BLaER1 (cell line): Measurements from ENCODE around the gene PARD6B.
A peak's percentile ranks its signal among the peaks of the same experiment; 100 is the strongest.
"Not testable (repeated sequence)": the region's sequence is repeated elsewhere in the genome, so short reads cannot be mapped to it uniquely, and the experiment has no call there.

Experiments
- H3K27ac ChIP-seq: shearing (Covaris generic); formaldehyde crosslinking; 2 replicates; pipeline ENCODE4 v1.8.1; 2022
- H3K27me3 ChIP-seq: shearing (Covaris generic); formaldehyde crosslinking; 2 replicates; pipeline ENCODE4 v1.8.1; 2022
- H3K36me3 ChIP-seq: shearing (Covaris generic); formaldehyde crosslinking; 2 replicates; pipeline ENCODE4 v1.8.1; 2022
- H3K4me1 ChIP-seq: shearing (Covaris generic); formaldehyde crosslinking; 2 replicates; pipeline ENCODE4 v1.8.1; 2022
- H3K4me2 ChIP-seq: shearing (Covaris generic); formaldehyde crosslinking; 2 replicates; pipeline ENCODE4 v1.8.1; 2022
- H3K4me3 ChIP-seq: shearing (Covaris generic); formaldehyde crosslinking; 2 replicates; pipeline ENCODE4 v1.8.1; 2022
- H3K9ac ChIP-seq: shearing (Covaris generic); formaldehyde crosslinking; 2 replicates; pipeline ENCODE4 v1.8.1; 2022
- H3K9me3 ChIP-seq: shearing (Covaris generic); formaldehyde crosslinking; 2 replicates; pipeline ENCODE4 v1.8.1; 2022
- H4K20me1 ChIP-seq: shearing (Covaris generic); formaldehyde crosslinking; 2 replicates; pipeline ENCODE4 v1.8.1; 2022
- Cebpa-rat ChIP-seq: shearing (Covaris generic); IDR thresholded peaks from 2 replicates; pipeline ENCODE4 v1.8.1; 2022

The PARD6B gene

DNA sequence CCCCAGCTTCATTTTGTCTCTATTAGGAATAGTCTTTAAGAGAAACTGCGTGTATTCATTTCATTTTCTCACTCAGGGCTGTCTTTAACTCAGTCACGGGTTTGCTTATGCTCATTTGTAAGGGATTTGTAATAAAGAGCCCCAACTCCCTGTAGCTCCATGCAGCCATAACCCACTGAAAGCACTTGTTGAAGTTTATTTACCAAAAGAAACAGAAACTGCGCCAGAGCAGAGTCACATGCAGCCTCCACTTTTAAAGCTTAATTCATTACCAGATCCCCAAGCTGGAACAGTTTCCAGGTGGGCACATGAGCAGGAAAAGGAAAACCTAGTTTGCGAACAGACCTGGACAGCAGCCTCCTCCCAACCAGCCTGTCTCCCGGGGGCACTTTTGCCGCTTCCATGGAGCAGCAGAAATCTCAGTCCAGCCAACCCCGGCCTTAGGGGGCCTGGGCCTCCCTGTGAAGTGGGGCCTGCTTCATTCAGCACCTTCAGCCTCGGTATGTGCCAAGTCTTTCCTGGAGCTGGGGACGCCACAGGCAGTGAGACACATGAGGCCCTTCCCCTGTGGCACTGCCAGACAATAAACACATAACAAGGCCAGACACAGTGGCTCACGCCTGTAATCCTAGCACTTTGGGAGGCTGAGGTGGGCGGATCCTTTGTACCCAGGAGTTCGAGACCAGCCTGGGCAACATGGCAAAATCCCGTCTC, 68.0 kb downstream of the PARD6B start:
- peak overlapping the region; percentile 74 for H3K4me2 ChIP-seq
- peak overlapping the region; percentile 72 for H3K27ac ChIP-seq
- H4K20me1 ChIP-seq: peaks cover 21% of the 10 kb centered on the region; the same call in 1 of the 2 replicates
- peaks cover 39% of the 10 kb centered on the region for H3K36me3 ChIP-seq
- no peak for TF ChIP-seq Cebpa-rat
- no peaks in the 10 kb centered on the region for H3K9me3 ChIP-seq
- H3K4me1 ChIP-seq: peaks cover 78% of the 10 kb centered on the region
- no peak overlapping the region for H3K4me3 ChIP-seq
- no peaks in the 10 kb centered on the region for H3K27me3 ChIP-seq
- peak overlapping the region; percentile 54 for H3K9ac ChIP-seq

DNA sequence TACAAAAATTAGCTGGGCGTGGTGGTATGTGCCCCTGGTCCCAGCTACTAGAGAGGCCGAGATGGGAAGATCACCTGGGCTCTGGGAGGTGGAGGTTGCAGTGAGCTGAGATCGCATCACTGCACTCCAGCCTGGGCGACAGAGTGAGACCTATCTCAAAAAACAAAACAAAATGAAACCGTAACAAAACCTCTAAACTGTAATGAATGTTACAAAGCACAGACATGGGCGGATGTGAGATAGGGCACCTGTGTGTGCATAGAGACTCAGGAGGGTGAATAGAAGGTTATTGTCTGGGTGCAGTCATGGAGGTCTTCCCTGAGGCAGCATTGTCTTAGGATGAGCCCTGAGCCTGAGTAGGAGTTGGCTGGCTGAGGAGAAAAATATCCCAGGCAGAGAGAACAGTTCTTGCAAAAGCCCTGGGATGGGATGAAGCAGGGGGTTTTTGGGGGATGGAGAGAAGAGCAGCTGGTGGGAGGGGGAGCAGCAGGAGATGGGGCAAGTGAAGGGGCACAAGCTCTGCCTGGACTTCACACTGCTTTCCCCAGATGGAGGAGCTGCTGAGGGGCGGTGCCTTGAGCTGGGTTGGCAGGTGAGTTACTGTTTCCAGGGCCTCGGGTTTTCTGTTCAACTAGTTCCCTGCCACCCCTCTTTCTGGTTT, 68.6 kb downstream of the PARD6B start:
- H3K9ac ChIP-seq: peak overlapping the region; percentile 54

DNA sequence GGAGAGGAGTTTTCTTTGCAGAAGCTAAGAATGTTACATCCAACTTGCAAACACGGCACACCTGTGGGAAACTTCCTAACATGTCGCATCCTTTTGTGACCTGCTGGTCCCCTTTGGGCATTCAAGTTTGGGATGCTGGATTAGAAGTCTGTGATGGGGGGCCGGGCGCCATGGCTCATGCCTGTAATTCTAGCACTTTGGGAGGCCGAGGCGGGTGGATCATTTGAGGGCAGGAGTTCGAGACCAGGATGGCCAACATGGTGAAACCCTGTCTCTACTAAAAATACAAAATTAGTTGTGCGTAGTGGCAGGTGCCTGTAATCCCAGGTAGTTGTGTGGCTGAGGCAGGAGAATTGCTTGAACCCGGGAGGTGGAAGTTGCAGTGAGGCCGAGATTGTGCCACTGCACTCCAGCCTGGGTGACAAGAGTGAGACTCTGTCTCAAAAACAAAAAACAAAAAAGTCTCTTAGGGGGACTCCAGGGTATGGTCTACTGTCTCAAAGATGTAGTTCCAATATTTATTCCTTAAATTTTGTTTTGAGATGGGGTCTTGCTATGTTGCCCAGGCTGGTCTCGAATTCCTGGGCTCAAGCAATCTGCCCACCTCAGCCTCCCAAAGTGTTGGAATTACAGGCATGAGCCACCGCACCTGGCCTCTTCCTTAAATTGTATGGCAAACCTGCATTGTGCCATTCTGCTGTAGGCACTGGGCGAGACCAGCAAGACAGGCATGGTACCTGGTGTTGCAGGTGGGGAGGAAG, 69.8 kb downstream of the PARD6B start:
- not testable (repeated sequence) for H3K27me3 ChIP-seq, H3K27ac ChIP-seq, H3K9me3 ChIP-seq, H3K9ac ChIP-seq, H3K4me3 ChIP-seq
- Histone ChIP-seq H3K4me2 (peak overlapping the region; percentile 9; the same call in 1 of the 2 replicates), H3K36me3 (peaks cover 39% of the 10 kb centered on the region), H4K20me1 (peaks cover 21% of the 10 kb centered on the region; the same call in 1 of the 2 replicates), H3K4me1 (peaks cover 94% of the 10 kb centered on the region)

More for the DNA sequence above, 68.6 kb downstream of the PARD6B start:
- TF ChIP-seq Cebpa-rat: no peak
- no peaks in the 10 kb centered on the region for H3K27me3 ChIP-seq
- H3K27ac ChIP-seq: peak overlapping the region; percentile 72
- peaks cover 21% of the 10 kb centered on the region; the same call in 1 of the 2 replicates for H4K20me1 ChIP-seq
- no peak overlapping the region for H3K4me3 ChIP-seq
- H3K36me3 ChIP-seq: peaks cover 39% of the 10 kb centered on the region
- H3K4me1 ChIP-seq: peaks cover 82% of the 10 kb centered on the region
- peak overlapping the region; percentile 74 for H3K4me2 ChIP-seq
- H3K9me3 ChIP-seq: no peaks in the 10 kb centered on the region

DNA sequence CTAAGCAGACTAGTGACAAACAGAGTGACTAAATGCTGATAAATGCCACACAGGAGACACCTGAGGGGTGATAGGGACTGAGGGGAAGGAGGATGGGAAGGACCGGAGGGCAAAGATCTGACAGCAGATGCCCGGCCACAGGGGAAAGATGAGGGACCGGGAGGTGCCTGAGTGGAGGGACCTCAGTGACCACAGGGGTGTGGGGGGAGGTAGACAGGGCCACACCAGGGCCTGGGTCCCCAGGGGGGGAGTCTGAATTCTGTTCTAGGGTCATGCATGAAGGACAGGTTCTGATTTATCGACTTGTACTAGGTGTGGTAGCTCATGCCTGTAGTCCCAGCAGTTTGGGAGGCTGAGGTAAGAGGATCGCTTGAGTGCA, 70.4 kb downstream of the PARD6B start:
- Histone ChIP-seq H3K4me2 (peak overlapping the region; percentile 9; the same call in 1 of the 2 replicates), H3K27me3 (no peaks in the 10 kb centered on the region), H3K4me1 (peaks cover 96% of the 10 kb centered on the region)

DNA sequence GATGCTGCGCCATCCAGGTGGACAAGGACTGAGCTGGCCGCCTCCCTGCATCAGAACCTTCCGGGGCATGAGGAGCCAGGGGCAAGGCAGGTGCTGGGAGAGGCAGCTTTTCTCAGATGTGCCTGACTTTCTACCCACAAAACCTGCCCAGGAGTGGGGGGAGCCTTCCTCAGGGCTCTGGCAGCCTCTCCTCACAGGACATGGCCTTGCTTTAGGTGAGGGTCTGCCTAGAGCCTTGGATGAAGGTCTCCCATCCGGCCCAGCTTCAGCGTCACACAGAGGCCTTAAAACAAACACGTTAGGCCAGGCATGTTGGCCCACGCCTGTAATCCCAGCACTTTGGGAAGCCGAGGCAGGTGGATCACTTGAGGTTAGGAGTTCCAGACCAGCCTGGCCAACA, 70.9 kb downstream of the PARD6B start:
- peak overlapping the region; percentile 9; the same call in 1 of the 2 replicates for H3K4me2 ChIP-seq
- H3K9me3 ChIP-seq: peaks cover 5% of the 10 kb centered on the region
- no peak overlapping the region for H3K4me3 ChIP-seq
- H3K9ac ChIP-seq: no peak overlapping the region
- peaks cover 45% of the 10 kb centered on the region for H3K36me3 ChIP-seq
- peak overlapping the region; percentile 44; the same call in 1 of the 2 replicates for H3K27ac ChIP-seq
- no peak for TF ChIP-seq Cebpa-rat
- H4K20me1 ChIP-seq: peaks cover 21% of the 10 kb centered on the region; the same call in 1 of the 2 replicates
- no peaks in the 10 kb centered on the region for H3K27me3 ChIP-seq
- peaks cover 96% of the 10 kb centered on the region for H3K4me1 ChIP-seq

More for the DNA sequence above, 70.4 kb downstream of the PARD6B start:
- no peak overlapping the region for H3K9ac ChIP-seq
- no peak for TF ChIP-seq Cebpa-rat
- H3K4me3 ChIP-seq: no peak overlapping the region
- no peak overlapping the region; the same call in 1 of the 2 replicates for H3K27ac ChIP-seq
- peaks cover 40% of the 10 kb centered on the region for H3K36me3 ChIP-seq
- H3K9me3 ChIP-seq: no peaks in the 10 kb centered on the region
- peaks cover 21% of the 10 kb centered on the region; the same call in 1 of the 2 replicates for H4K20me1 ChIP-seq

DNA sequence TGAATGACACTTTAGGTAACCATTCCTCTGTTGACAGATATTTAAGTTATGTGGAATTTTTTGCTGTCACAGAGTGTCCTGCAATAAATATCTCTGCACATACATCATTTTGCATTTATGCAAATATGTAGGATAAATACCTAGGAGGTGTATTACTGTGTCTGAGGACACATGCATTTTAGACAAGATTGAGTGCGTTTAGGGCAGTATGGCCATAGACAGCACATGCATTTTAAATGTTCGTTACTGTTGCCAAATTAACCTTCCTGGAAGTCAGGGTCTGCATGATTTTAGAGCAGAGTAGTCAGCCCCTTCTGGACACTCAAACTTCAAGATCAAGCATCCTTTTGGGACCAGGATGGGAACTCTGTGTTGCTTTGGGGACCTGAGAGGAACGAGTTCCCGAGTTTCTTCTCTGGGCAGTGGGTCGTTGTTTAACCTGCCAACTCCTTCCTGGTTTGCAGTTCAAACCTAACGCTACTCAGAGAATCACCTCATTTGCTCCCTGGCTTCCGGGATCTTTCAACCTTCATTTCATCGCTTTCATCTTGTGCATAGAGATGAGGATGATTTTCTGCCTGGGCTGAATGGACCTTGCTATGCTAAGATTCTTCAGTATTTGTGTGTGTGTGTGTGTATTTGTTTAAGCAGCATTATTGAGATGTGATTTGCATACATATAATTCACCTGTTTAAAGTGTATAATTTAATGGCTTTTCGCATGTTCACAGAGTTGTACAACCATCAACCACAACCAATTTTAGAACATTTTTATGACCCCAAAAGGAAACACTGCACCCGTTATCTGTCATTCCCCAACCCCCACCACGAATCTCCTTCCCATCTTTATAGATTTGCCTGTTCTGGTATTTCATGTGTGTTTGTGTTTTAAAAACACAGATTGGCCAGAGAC, 73.3 kb downstream of the PARD6B start:
- Histone ChIP-seq H3K4me3 (peak overlapping the region; percentile 35; the same call in 1 of the 2 replicates), H3K4me2 (peak overlapping the region; percentile 87), H3K36me3 (peaks cover 54% of the 10 kb centered on the region), H3K27me3 (no peaks in the 10 kb centered on the region), H3K4me1 (peaks cover 79% of the 10 kb centered on the region), H4K20me1 (0 out of 2 replicates have a peak, but pooled peaks cover 10% of the 10 kb centered on the region), H3K9me3 (peaks cover 29% of the 10 kb centered on the region), H3K9ac (peak overlapping the region; percentile 70), H3K27ac (peak overlapping the region; percentile 66)
- TF ChIP-seq Cebpa-rat: no peak

DNA sequence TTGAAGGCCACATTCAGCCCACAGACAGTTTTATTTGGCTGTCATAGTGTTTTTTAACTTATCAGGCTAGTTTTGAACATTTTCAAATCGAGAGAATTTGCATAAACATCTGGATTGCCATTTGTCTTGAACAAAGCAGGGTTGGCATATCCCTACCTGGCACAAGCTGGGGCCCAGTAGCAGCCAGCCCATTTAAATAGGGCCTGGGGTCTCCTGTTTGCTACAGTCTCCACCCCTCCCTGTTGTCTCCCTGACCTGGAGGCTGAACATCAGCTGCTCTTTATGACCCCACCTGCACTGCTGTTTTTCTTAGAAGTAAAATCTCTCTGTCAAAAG, 73.9 kb downstream of the PARD6B start:
- peaks cover 79% of the 10 kb centered on the region for H3K4me1 ChIP-seq
- H3K27ac ChIP-seq: peak overlapping the region; percentile 66
- peaks cover 33% of the 10 kb centered on the region for H3K9me3 ChIP-seq
- no peak for TF ChIP-seq Cebpa-rat
- H3K9ac ChIP-seq: peak overlapping the region; percentile 70
- H4K20me1 ChIP-seq: 0 out of 2 replicates have a peak, but pooled peaks cover 10% of the 10 kb centered on the region
- H3K4me2 ChIP-seq: peak overlapping the region; percentile 87
- H3K36me3 ChIP-seq: peaks cover 48% of the 10 kb centered on the region
- no peaks in the 10 kb centered on the region for H3K27me3 ChIP-seq
- H3K4me3 ChIP-seq: peak overlapping the region; percentile 35; the same call in 1 of the 2 replicates

DNA sequence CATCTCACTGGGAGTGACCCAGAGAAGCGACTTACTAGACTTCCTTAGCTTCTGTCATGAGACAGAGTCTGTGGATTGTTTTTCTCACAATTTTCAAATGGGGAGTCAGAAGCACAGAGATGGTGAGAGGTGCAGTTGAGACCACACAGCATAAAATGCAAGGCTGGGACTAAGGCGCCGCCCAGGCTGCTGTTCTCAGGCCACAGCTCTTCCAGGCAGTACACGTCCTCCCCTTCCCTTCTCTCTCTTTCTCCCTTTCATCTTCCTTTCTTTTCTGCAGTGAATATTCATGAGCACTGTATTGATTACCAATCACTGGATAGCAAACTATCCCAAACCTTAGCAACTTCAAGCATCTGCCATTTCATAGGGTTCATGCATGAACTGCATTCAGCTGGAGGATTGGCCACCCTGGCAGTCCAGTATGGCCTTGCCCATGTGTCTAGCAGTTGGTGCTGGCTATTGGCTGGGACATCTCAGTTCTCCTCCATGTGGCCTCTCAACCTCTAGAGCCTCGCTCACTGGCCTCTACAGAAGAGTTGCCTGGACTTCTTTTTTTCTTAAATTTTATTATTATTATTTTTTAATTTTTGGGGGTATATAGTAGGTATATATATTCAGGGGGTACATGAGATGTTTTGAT, 74.9 kb downstream of the PARD6B start:
- H3K4me2 ChIP-seq: peak overlapping the region; percentile 87
- peaks cover 38% of the 10 kb centered on the region for H3K36me3 ChIP-seq
- peak overlapping the region; percentile 70 for H3K9ac ChIP-seq
- H3K4me3 ChIP-seq: 0 out of 2 replicates have a peak overlapping the region, but pooled peaks have one; percentile 35
- peaks cover 33% of the 10 kb centered on the region for H3K9me3 ChIP-seq
- H3K27me3 ChIP-seq: no peaks in the 10 kb centered on the region
- peaks cover 81% of the 10 kb centered on the region for H3K4me1 ChIP-seq
- TF ChIP-seq Cebpa-rat: no peak
- H3K27ac ChIP-seq: peak overlapping the region; percentile 66
- H4K20me1 ChIP-seq: 0 out of 2 replicates have a peak, but pooled peaks cover 6% of the 10 kb centered on the region
